ENCODE measurements around the gene BOK.

BOK gene

GRCh38 chr2:241602720-241603119 is 44.2 kb downstream of the BOK start:
- no peaks in the 10 kb centered on the region for H3K27me3 ChIP-seq
- no peaks in the 10 kb centered on the region for H3K9me3 ChIP-seq
- peaks cover 46% of the 10 kb centered on the region for H3K36me3 ChIP-seq
- H3K27ac ChIP-seq, result no peak overlapping the region
- no peak overlapping the region for H3K4me3 ChIP-seq (ENCODE audit: low read depth in 1 of 2, low read length in 1 of 2)
- no peak for TF ChIP-seq CTCF (IDR thresholded peaks at IDR 0.05)
- no peaks in the 10 kb centered on the region for H3K4me1 ChIP-seq (ENCODE audit: control insufficient read depth in 1 of 2, insufficient read depth in 1 of 2, low read depth in 1 of 2, low read length in 1 of 2)

GRCh38 chr2:241603686-241604085 is 45.1 kb downstream of the BOK start:
- H3K36me3 ChIP-seq, result peaks cover 46% of the 10 kb centered on the region
- no peaks in the 10 kb centered on the region for H3K27me3 ChIP-seq
- no peak overlapping the region for H3K27ac ChIP-seq
- no peaks in the 10 kb centered on the region for H3K9me3 ChIP-seq
- H3K4me1 ChIP-seq (ENCODE audit: control insufficient read depth in 1 of 2, insufficient read depth in 1 of 2, low read depth in 1 of 2, low read length in 1 of 2), result no peaks in the 10 kb centered on the region
- H3K4me3 ChIP-seq (ENCODE audit: low read depth in 1 of 2, low read length in 1 of 2), result no peak overlapping the region
- TF ChIP-seq CTCF (IDR thresholded peaks at IDR 0.05), result no peak

GRCh38 chr2:241606186-241606585 is 47.6 kb downstream of the BOK start:
- Histone ChIP-seq H3K27ac (no peak overlapping the region), H3K9me3 (no peaks in the 10 kb centered on the region), H3K4me3 (ENCODE audit: low read depth in 1 of 2, low read length in 1 of 2) (no peak overlapping the region), H3K27me3 (peaks cover 20% of the 10 kb centered on the region), H3K4me1 (ENCODE audit: control insufficient read depth in 1 of 2, insufficient read depth in 1 of 2, low read depth in 1 of 2, low read length in 1 of 2) (peaks cover 5 to 12% of the 10 kb centered on the region in 2 experiments), H3K36me3 (peaks cover 42% of the 10 kb centered on the region)
- TF ChIP-seq CTCF (IDR thresholded peaks at IDR 0.05), result no peak

GRCh38 chr2:241607162-241607885 is 48.8 kb downstream of the BOK start:
- H3K36me3 ChIP-seq, result peaks cover 35% of the 10 kb centered on the region
- H3K27me3 ChIP-seq, result peaks cover 20% of the 10 kb centered on the region
- H3K4me3 ChIP-seq (ENCODE audit: low read depth in 1 of 2, low read length in 1 of 2), result no peak overlapping the region
- H3K4me1 ChIP-seq (ENCODE audit: control insufficient read depth in 1 of 2, insufficient read depth in 1 of 2, low read depth in 1 of 2, low read length in 1 of 2), result peaks cover 5 to 12% of the 10 kb centered on the region in 2 experiments
- no peak for TF ChIP-seq CTCF (IDR thresholded peaks at IDR 0.05)
- no peak overlapping the region for H3K27ac ChIP-seq
- no peaks in the 10 kb centered on the region for H3K9me3 ChIP-seq

- peaks cover 22% of the 10 kb centered on the region for H3K36me3 ChIP-seq
- no peak overlapping the region for H3K27ac ChIP-seq
- peaks cover 20% of the 10 kb centered on the region for H3K27me3 ChIP-seq
- no peaks in the 10 kb centered on the region for H3K9me3 ChIP-seq
- no peak overlapping the region for H3K4me3 ChIP-seq (ENCODE audit: low read depth in 1 of 2, low read length in 1 of 2)
- H3K4me1 ChIP-seq (ENCODE audit: control insufficient read depth in 1 of 2, insufficient read depth in 1 of 2, low read depth in 1 of 2, low read length in 1 of 2), result peaks cover 5 to 12% of the 10 kb centered on the region in 2 experiments
- TF ChIP-seq CTCF (IDR thresholded peaks at IDR 0.05), result no peak
Measured at GRCh38 chr2:241608881-241609280, 50.3 kb downstream of the BOK start.
